ENCODE results near the gene EFHC1.

Gene EFHC1

GRCh38 chr6:52573295-52573694 is 153.2 kb downstream of the EFHC1 start:
- DNase-seq, result no peak
- no peaks in the 10 kb centered on the region for H3K36me3 ChIP-seq
- no peak overlapping the region for H3K4me3 ChIP-seq (ENCODE audit: low read depth, low read length)
- TF ChIP-seq CTCF (IDR thresholded peaks at IDR 0.05; ENCODE audit: low read depth, low read length), result no peak
- H3K9me3 ChIP-seq, result no peaks in the 10 kb centered on the region
- H3K27me3 ChIP-seq, result no peaks in the 10 kb centered on the region
- H3K4me1 ChIP-seq, result peaks cover 27% of the 10 kb centered on the region

All from BE2C (cell line).